H9 (cell line): ENCODE results near the gene MEF2A. TPM values are rescaled to one million over a fixed set of nuclear protein-coding genes. Genes with fewer than 3 reads are reported as not detected.
A peak's percentile ranks its signal among the peaks of the same experiment; 100 is the strongest.

ENCODE experiments used
- DNase-seq: peaks from one replicate; pipeline ENCODE4 v3.0.0-alpha.2; 2017
- H2AFZ ChIP-seq: one replicate; pipeline ENCODE4 v1.6.1; 2013; ENCODE audit warnings: mild to moderate bottlenecking, low read length, control low read depth, moderate library complexity
- H2AK5ac ChIP-seq: 2 replicates; pipeline ENCODE4 v1.6.1; 2013; ENCODE audit warnings: low read length, control low read depth, mixed read lengths; ENCODE audit not compliant: insufficient read length
- H2BK120ac ChIP-seq: one replicate; pipeline ENCODE4 v1.6.1; 2013; ENCODE audit warnings: low read depth, mild to moderate bottlenecking, low read length, control low read depth, inconsistent platforms; ENCODE audit not compliant: poor library complexity, severe bottlenecking
- H2BK12ac ChIP-seq: 2 replicates; pipeline ENCODE4 v1.6.1; 2013; ENCODE audit warnings: low read length, control low read depth, mixed read lengths, low read depth; ENCODE audit not compliant: insufficient read length
- H2BK15ac ChIP-seq: 2 replicates; pipeline ENCODE4 v1.6.1; 2013; ENCODE audit warnings: low read depth, low read length, control low read depth
- H2BK20ac ChIP-seq: one replicate; pipeline ENCODE4 v1.6.1; 2013; ENCODE audit warnings: low read depth, mild to moderate bottlenecking, low read length, control low read depth, inconsistent platforms; ENCODE audit not compliant: poor library complexity, severe bottlenecking
- H2BK5ac ChIP-seq: 2 replicates; pipeline ENCODE4 v1.6.1; 2013; ENCODE audit warnings: low read length, control low read depth, mixed read lengths; ENCODE audit not compliant: insufficient read length
- H3K14ac ChIP-seq: 2 replicates; pipeline ENCODE4 v1.6.1; 2013; ENCODE audit warnings: low read length, control low read depth; ENCODE audit not compliant: insufficient read depth
- H3K18ac ChIP-seq: 2 replicates; pipeline ENCODE4 v1.6.1; 2013; ENCODE audit warnings: low read depth, mild to moderate bottlenecking, mixed read lengths, low read length, control low read depth; ENCODE audit not compliant: insufficient read length
- H3K23ac ChIP-seq: 2 replicates; pipeline ENCODE4 v1.6.1; 2013; ENCODE audit warnings: low read length, control low read depth, mixed read lengths, low read depth; ENCODE audit not compliant: insufficient read length
- H3K23me2 ChIP-seq: 2 replicates; pipeline ENCODE4 v1.6.1; 2013; ENCODE audit warnings: low read depth, mild to moderate bottlenecking, mixed read lengths, low read length, control low read depth; ENCODE audit not compliant: insufficient read length, poor library complexity, severe bottlenecking
- H3K27ac ChIP-seq: 2 replicates; pipeline ENCODE4 v1.5.1; 2013; ENCODE audit warnings: low read length, control low read depth, mixed read lengths, low read depth; ENCODE audit not compliant: insufficient read length
- H3K27me3 ChIP-seq: 2 replicates; pipeline ENCODE4 v1.6.1; 2013; ENCODE audit warnings: low read length, control low read depth, inconsistent platforms; ENCODE audit not compliant: insufficient read depth
- H3K4ac ChIP-seq: 2 replicates; pipeline ENCODE4 v1.6.1; 2013; ENCODE audit warnings: low read depth, mild to moderate bottlenecking, control low read depth, inconsistent platforms, low read length, moderate library complexity
- H3K4me1 ChIP-seq: 2 replicates; pipeline ENCODE4 v1.6.1; 2013; ENCODE audit warnings: low read length, control low read depth, inconsistent platforms; ENCODE audit not compliant: insufficient read depth
- H3K4me2 ChIP-seq: 2 replicates; pipeline ENCODE4 v1.6.1; 2013; ENCODE audit warnings: low read length, control low read depth, mixed read lengths; ENCODE audit not compliant: insufficient read length, insufficient read depth
- H3K56ac ChIP-seq: 2 replicates; pipeline ENCODE4 v1.6.1; 2013; ENCODE audit warnings: low read depth, mild to moderate bottlenecking, mixed read lengths, low read length, control low read depth; ENCODE audit not compliant: insufficient read length
- H3K79me1 ChIP-seq: 2 replicates; pipeline ENCODE4 v1.6.1; 2013; ENCODE audit warnings: low read depth, mild to moderate bottlenecking, moderate library complexity, low read length, control low read depth, inconsistent platforms; ENCODE audit not compliant: insufficient read depth, poor library complexity, severe bottlenecking
- H3K79me2 ChIP-seq: 2 replicates; pipeline ENCODE4 v1.6.1; 2013; ENCODE audit warnings: low read length, control low read depth, inconsistent platforms; ENCODE audit not compliant: insufficient read depth
- H3K9ac ChIP-seq: 2 replicates; pipeline ENCODE4 v1.6.1; 2013; ENCODE audit warnings: low read length, control low read depth, mixed read lengths; ENCODE audit not compliant: insufficient read length; ENCODE audit errors: extremely low read depth
- H3K9me3 ChIP-seq: one replicate; pipeline ENCODE4 v1.6.1; 2013; ENCODE audit warnings: low read depth, low read length, inconsistent platforms; ENCODE audit not compliant: control insufficient read depth
- H3T11ph ChIP-seq: one replicate; pipeline ENCODE4 v1.6.1; 2013; ENCODE audit warnings: mild to moderate bottlenecking, low read length, control low read depth, inconsistent platforms
- H4K20me1 ChIP-seq: one replicate; pipeline ENCODE4 v1.6.1; 2013; ENCODE audit not compliant: control insufficient read depth, insufficient read length, insufficient read depth
- H4K5ac ChIP-seq: 2 replicates; pipeline ENCODE4 v1.6.1; 2013; ENCODE audit warnings: low read depth, mild to moderate bottlenecking, mixed read lengths, low read length, control low read depth; ENCODE audit not compliant: insufficient read length
- H4K8ac ChIP-seq: replicated peaks from 2 replicates; pipeline ENCODE4 v1.6.1; 2013; ENCODE audit warnings: low read length, control low read depth, mixed read lengths, low read depth; ENCODE audit not compliant: insufficient read length
- H4K91ac ChIP-seq: 2 replicates; pipeline ENCODE4 v1.6.1; 2013; ENCODE audit warnings: low read depth, mild to moderate bottlenecking, moderate library complexity, mixed read lengths, low read length, control low read depth; ENCODE audit not compliant: insufficient read length
- H3K27ac Mint-ChIP-seq, 3 experiments: 2 replicates in 2 of 3; 3 replicates in 1 of 3; pipeline ENCODE4 v1.8.0; 2020 to 2021; ENCODE audit warnings: mixed read lengths in 3 of 3, mild to moderate bottlenecking in 1 of 3, moderate library complexity in 1 of 3
- H3K27me3 Mint-ChIP-seq: 2 replicates; pipeline ENCODE4 v1.8.0; 2021; ENCODE audit warnings: low read depth, mild to moderate bottlenecking, moderate library complexity, mixed read lengths
- H3K36me3 Mint-ChIP-seq, 3 experiments: 2 replicates in 2 of 3; 3 replicates in 1 of 3; pipeline ENCODE4 v1.8.0; 2020 to 2021; ENCODE audit warnings: low read depth in 3 of 3, mixed read lengths in 3 of 3; ENCODE audit not compliant: insufficient read depth in 1 of 3
- H3K4me1 Mint-ChIP-seq, 2 experiments: 2 replicates each; pipeline ENCODE4 v1.8.0; 2020; ENCODE audit warnings: mixed read lengths in 2 of 2
- H3K4me3 Mint-ChIP-seq, 2 experiments: 2 replicates in 1 of 2; 3 replicates in 1 of 2; pipeline ENCODE4 v1.8.0; 2020 to 2021; ENCODE audit warnings: mild to moderate bottlenecking in 2 of 2, mixed read lengths in 2 of 2, moderate library complexity in 1 of 2
- H3K9me3 Mint-ChIP-seq, 2 experiments: 2 replicates in 1 of 2; 3 replicates in 1 of 2; pipeline ENCODE4 v1.8.0; 2020; ENCODE audit warnings: mild to moderate bottlenecking in 2 of 2, mixed read lengths in 2 of 2, moderate library complexity in 1 of 2
- CTCF ChIP-seq: fragments of 200-600 bp; sonication (generic); conservative IDR thresholded peaks from 3 replicates; pipeline ENCODE4 v1.8.0; 2021; ENCODE audit warnings: antibody characterized with exemption, mild to moderate bottlenecking
- WGBS: extraction: QIAGEN DNeasy Blood & Tissue Kit; methylation state at CpG from one replicate; pipeline ENCODE4 v1.1.7; 2013; ENCODE audit warnings: missing lambda C conversion rate, low lambda C conversion rate, mixed read lengths; ENCODE audit not compliant: insufficient read length; ENCODE audit errors: extremely low coverage; 5-methylcytosine and 5-hydroxymethylcytosine counted together
- total RNA-seq: library from RNA; stranded (reverse); gene quantifications from 2 replicates; pipeline ENCODE4 v1.2.1, GENCODE V29; 2021

The MEF2A gene
- total RNA-seq, 1 experiment from 2014 or later = 20.7 TPM

GRCh38 chr15:99614749-99615288 lies 49.0 kb downstream of the MEF2A start:
- Histone ChIP-seq H3K56ac (no peak overlapping the region), H3K79me1 (peaks cover 3% of the 10 kb centered on the region), H4K20me1 (no peaks in the 10 kb centered on the region), H4K8ac (no peak overlapping the region), H4K5ac (no peak overlapping the region), H3K18ac (no peak overlapping the region), H3K9ac (no peak overlapping the region), H3K27ac (no peak overlapping the region), H3K4ac (no peak overlapping the region), H3K14ac (no peak overlapping the region), H2BK15ac (no peak overlapping the region), H3K27me3 (no peaks in the 10 kb centered on the region), H3K79me2 (peaks cover 4% of the 10 kb centered on the region; the same call in 1 of the 2 replicates), H2BK12ac (no peak overlapping the region), H2BK20ac (no peak overlapping the region), H2AK5ac (no peak overlapping the region), H3K4me1 (peaks cover 8% of the 10 kb centered on the region; the same call in 1 of the 2 replicates), H2BK5ac (no peak overlapping the region), H2BK120ac (no peak overlapping the region), H3K23ac (no peak overlapping the region), H2AFZ (no peak overlapping the region), H3T11ph (no peak overlapping the region), H3K9me3 (no peaks in the 10 kb centered on the region), H4K91ac (no peak overlapping the region), H3K23me2 (no peaks in the 10 kb centered on the region), H3K4me2 (no peak overlapping the region)
- TF ChIP-seq CTCF = no peak
- H3K27me3 Mint-ChIP-seq = no peaks in the 10 kb centered on the region
- no peaks in the 10 kb centered on the region for H3K9me3 Mint-ChIP-seq
- peak overlapping the region in 1 of 3 experiments; percentile 71; a peak in 3 of 7 replicates for H3K27ac Mint-ChIP-seq
- no peak overlapping the region for H3K4me3 Mint-ChIP-seq
- peaks cover 41% of the 10 kb centered on the region in 2 experiments for H3K4me1 Mint-ChIP-seq
- no peaks in the 10 kb centered on the region; a peak in 1 of 7 replicates for H3K36me3 Mint-ChIP-seq
- no CpG with 5 or more reads among the region's 1 CpG for WGBS
- no peak for DNase-seq
